Stimulated activated CD4-positive, alpha-beta T cell treated with anti-CD3 and anti-CD28 coated beads, Interleukin-2, amount 100 ng/mL, for 4 hours (primary cell): ENCODE measurements around the gene FLACC1.
"Not testable (repeated sequence)": the region's sequence is repeated elsewhere in the genome, so short reads cannot be mapped to it uniquely, and the experiment has no call there.

ENCODE experiments used
- DNase-seq: peaks from one replicate; pipeline ENCODE4 v3.0.0-alpha.2; 2020; ENCODE audit warnings: low read depth

FLACC1 gene

GRCh38 chr2:201348758-201349157 is 8.4 kb downstream of the FLACC1 start:
- no peak for DNase-seq

GRCh38 chr2:201347138-201347537 is 10.0 kb downstream of the FLACC1 start:
- DNase-seq = no peak

- no peak for DNase-seq
Measured at GRCh38 chr2:201345625-201346213, 11.4 kb downstream of the FLACC1 start.

- DNase-seq = no peak
Measured at GRCh38 chr2:201344663-201345366, 12.3 kb downstream of the FLACC1 start.

GRCh38 chr2:201343559-201343958 is 13.6 kb downstream of the FLACC1 start:
- DNase-seq = no peak

GRCh38 chr2:201342923-201343322 is 14.2 kb downstream of the FLACC1 start:
- DNase-seq = no peak

- no peak for DNase-seq
Measured at GRCh38 chr2:201329409-201329808, 27.7 kb downstream of the FLACC1 start.

GRCh38 chr2:201327678-201328077 is 29.5 kb downstream of the FLACC1 start:
- no peak for DNase-seq

- no peak for DNase-seq
Measured at GRCh38 chr2:201322772-201323171, 34.4 kb downstream of the FLACC1 start.

GRCh38 chr2:201320701-201321100 is 36.4 kb downstream of the FLACC1 start:
- no peak for DNase-seq

GRCh38 chr2:201320257-201320656 is 36.9 kb downstream of the FLACC1 start:
- DNase-seq = no peak

GRCh38 chr2:201319511-201319910 is 37.6 kb downstream of the FLACC1 start:
- DNase-seq = no peak

- no peak for DNase-seq
Measured at GRCh38 chr2:201313362-201313761, 43.8 kb downstream of the FLACC1 start.

- DNase-seq = no peak
Measured at GRCh38 chr2:201308914-201309313, 48.2 kb downstream of the FLACC1 start.

GRCh38 chr2:201307876-201308275 is 49.3 kb downstream of the FLACC1 start:
- no peak for DNase-seq

GRCh38 chr2:201299929-201300328 is 57.2 kb downstream of the FLACC1 start:
- DNase-seq = not testable (repeated sequence)

- no peak for DNase-seq
Measured at GRCh38 chr2:201298462-201299052, 58.6 kb downstream of the FLACC1 start.

- DNase-seq = not testable (repeated sequence)
Measured at GRCh38 chr2:201290457-201291148, 66.5 kb downstream of the FLACC1 start.

- DNase-seq = no peak
Measured at GRCh38 chr2:201285499-201285898, 71.6 kb downstream of the FLACC1 start.

GRCh38 chr2:201280191-201281040 is 76.7 kb downstream of the FLACC1 start:
- DNase-seq = no peak

GRCh38 chr2:201279079-201279478 is 78.1 kb downstream of the FLACC1 start:
- no peak for DNase-seq

GRCh38 chr2:201276511-201276910 is 80.6 kb downstream of the FLACC1 start:
- no peak for DNase-seq
